ENCODE results near the gene LIPA.

Gene LIPA

GRCh38 chr10:89217057-89217990 is 34.3 kb downstream of the LIPA start:
- DNase-seq (ENCODE audit: insufficient read length, low spot score) (peak; percentile 23), FAIRE-seq (peak; percentile 94)
- TF ChIP-seq POLR2A (IDR thresholded peaks at IDR 0.05; ENCODE audit: low read depth, low read length), result no peak

GRCh38 chr10:89216056-89216455 is 35.5 kb downstream of the LIPA start:
- no peak for TF ChIP-seq POLR2A (IDR thresholded peaks at IDR 0.05; ENCODE audit: low read depth, low read length)
- DNase-seq (ENCODE audit: insufficient read length, low spot score) (no peak), FAIRE-seq (peak; percentile 41)

- DNase-seq (ENCODE audit: insufficient read length, low spot score) (no peak), FAIRE-seq (peak; percentile 60)
- TF ChIP-seq POLR2A (IDR thresholded peaks at IDR 0.05; ENCODE audit: low read depth, low read length), result no peak
These were observed 36.1 kb downstream of the LIPA start for GRCh38 chr10:89215511-89215910.

GRCh38 chr10:89214566-89215165 is 36.9 kb downstream of the LIPA start:
- no peak for DNase-seq (ENCODE audit: insufficient read length, low spot score)
- TF ChIP-seq POLR2A (IDR thresholded peaks at IDR 0.05; ENCODE audit: low read depth, low read length), result no peak

GRCh38 chr10:89213191-89213808 is 38.3 kb downstream of the LIPA start:
- peak; percentile 94 for FAIRE-seq

More at GRCh38 chr10:89214566-89215165, 36.9 kb downstream of the LIPA start:
- FAIRE-seq, result no peak

GRCh38 chr10:89210794-89211425 is 40.7 kb downstream of the LIPA start:
- DNase-seq (ENCODE audit: insufficient read length, low spot score) (no peak), FAIRE-seq (no peak)
- TF ChIP-seq POLR2A (IDR thresholded peaks at IDR 0.05; ENCODE audit: low read depth, low read length), result no peak

More at GRCh38 chr10:89213191-89213808, 38.3 kb downstream of the LIPA start:
- TF ChIP-seq POLR2A (IDR thresholded peaks at IDR 0.05; ENCODE audit: low read depth, low read length), result no peak
- peak; percentile 26 for DNase-seq (ENCODE audit: insufficient read length, low spot score)

GRCh38 chr10:89209718-89210117 is 41.9 kb downstream of the LIPA start:
- FAIRE-seq, result no peak
- no peak for TF ChIP-seq POLR2A (IDR thresholded peaks at IDR 0.05; ENCODE audit: low read depth, low read length)

GRCh38 chr10:89207801-89208551 is 43.6 kb downstream of the LIPA start:
- no peak for DNase-seq (ENCODE audit: insufficient read length, low spot score)
- no peak for TF ChIP-seq POLR2A (IDR thresholded peaks at IDR 0.05; ENCODE audit: low read depth, low read length)
- no peak for FAIRE-seq

More at GRCh38 chr10:89209718-89210117, 41.9 kb downstream of the LIPA start:
- no peak for DNase-seq (ENCODE audit: insufficient read length, low spot score)

- FAIRE-seq (peak; percentile 55), DNase-seq (ENCODE audit: insufficient read length, low spot score) (peak; percentile 61)
- no peak for TF ChIP-seq POLR2A (IDR thresholded peaks at IDR 0.05; ENCODE audit: low read depth, low read length)
These were observed 44.3 kb downstream of the LIPA start, which contains the start of gene CH25H for GRCh38 chr10:89207181-89207800. CH25H (minus strand) TSS chr10:89207317; CDS start chr10:89207292, 25 bp downstream.

GRCh38 chr10:89206402-89207180 is 45.0 kb downstream of the LIPA start:
- DNase-seq (ENCODE audit: insufficient read length, low spot score) (no peak), FAIRE-seq (no peak)
- TF ChIP-seq POLR2A (IDR thresholded peaks at IDR 0.05; ENCODE audit: low read depth, low read length), result no peak

- DNase-seq (ENCODE audit: insufficient read length, low spot score), result no peak
- FAIRE-seq, result no peak
- TF ChIP-seq POLR2A (IDR thresholded peaks at IDR 0.05; ENCODE audit: low read depth, low read length), result no peak
These were observed 46.9 kb downstream of the LIPA start for GRCh38 chr10:89204621-89205185.

GRCh38 chr10:89203237-89203636 is 48.3 kb downstream of the LIPA start:
- FAIRE-seq (no peak), DNase-seq (ENCODE audit: insufficient read length, low spot score) (no peak)
- no peak for TF ChIP-seq POLR2A (IDR thresholded peaks at IDR 0.05; ENCODE audit: low read depth, low read length)

Measured in H54 (cell line).